ENCODE data around the gene AFF1. TPM values are rescaled to one million over a fixed set of nuclear protein-coding genes. Genes with fewer than 3 reads are reported as not detected.
A peak's percentile ranks its signal among the peaks of the same experiment; 100 is the strongest.

The AFF1 gene
- total RNA-seq, 1 experiment from 2014 or later, result 37.7 TPM

- Mint-ChIP-seq H3K4me3 (ENCODE audit: low read depth, unreplicated experiment) (no peak overlapping the region), H3K27me3 (ENCODE audit: unreplicated experiment) (no peaks in the 10 kb centered on the region), H3K27ac (ENCODE audit: unreplicated experiment) (no peak overlapping the region), H3K4me1 (ENCODE audit: low read depth, unreplicated experiment) (peaks cover 15% of the 10 kb centered on the region), H3K9me3 (ENCODE audit: low read depth, unreplicated experiment) (no peaks in the 10 kb centered on the region), H3K36me3 (ENCODE audit: insufficient read depth, unreplicated experiment) (peaks cover 20% of the 10 kb centered on the region)
- DNase-seq, result no peak
- TF ChIP-seq, protein P1, sequence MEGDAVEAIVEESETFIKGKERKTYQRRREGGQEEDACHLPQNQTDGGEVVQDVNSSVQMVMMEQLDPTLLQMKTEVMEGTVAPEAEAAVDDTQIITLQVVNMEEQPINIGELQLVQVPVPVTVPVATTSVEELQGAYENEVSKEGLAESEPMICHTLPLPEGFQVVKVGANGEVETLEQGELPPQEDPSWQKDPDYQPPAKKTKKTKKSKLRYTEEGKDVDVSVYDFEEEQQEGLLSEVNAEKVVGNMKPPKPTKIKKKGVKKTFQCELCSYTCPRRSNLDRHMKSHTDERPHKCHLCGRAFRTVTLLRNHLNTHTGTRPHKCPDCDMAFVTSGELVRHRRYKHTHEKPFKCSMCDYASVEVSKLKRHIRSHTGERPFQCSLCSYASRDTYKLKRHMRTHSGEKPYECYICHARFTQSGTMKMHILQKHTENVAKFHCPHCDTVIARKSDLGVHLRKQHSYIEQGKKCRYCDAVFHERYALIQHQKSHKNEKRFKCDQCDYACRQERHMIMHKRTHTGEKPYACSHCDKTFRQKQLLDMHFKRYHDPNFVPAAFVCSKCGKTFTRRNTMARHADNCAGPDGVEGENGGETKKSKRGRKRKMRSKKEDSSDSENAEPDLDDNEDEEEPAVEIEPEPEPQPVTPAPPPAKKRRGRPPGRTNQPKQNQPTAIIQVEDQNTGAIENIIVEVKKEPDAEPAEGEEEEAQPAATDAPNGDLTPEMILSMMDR (IDR thresholded peaks at IDR 0.05; ENCODE audit: unreplicated experiment), result no peak
- BruUV-seq (replicated peaks), result no TSS peak
- intact Hi-C loops (cut with micrococcal nuclease; ENCODE audit: unreplicated experiment), result no loop called here
- CTCF ChIA-PET, result no interaction called here
Measured at GRCh38 chr4:87002682-87003043, 67.9 kb downstream of the AFF1 start.

- CTCF ChIA-PET, result no interaction called here
- intact Hi-C loops (cut with micrococcal nuclease; ENCODE audit: unreplicated experiment), result no loop called here
- Mint-ChIP-seq H3K36me3 (ENCODE audit: insufficient read depth, unreplicated experiment) (peaks cover 24% of the 10 kb centered on the region), H3K4me1 (ENCODE audit: low read depth, unreplicated experiment) (peaks cover 21% of the 10 kb centered on the region), H3K27ac (ENCODE audit: unreplicated experiment) (no peak overlapping the region), H3K4me3 (ENCODE audit: low read depth, unreplicated experiment) (no peak overlapping the region), H3K27me3 (ENCODE audit: unreplicated experiment) (no peaks in the 10 kb centered on the region), H3K9me3 (ENCODE audit: low read depth, unreplicated experiment) (no peaks in the 10 kb centered on the region)
- no peak for DNase-seq
- BruUV-seq (replicated peaks), result no TSS peak
- TF ChIP-seq, protein P1 (IDR thresholded peaks at IDR 0.05; ENCODE audit: unreplicated experiment), result no peak
Measured at GRCh38 chr4:87003266-87003665, 68.5 kb downstream of the AFF1 start.

DNA sequence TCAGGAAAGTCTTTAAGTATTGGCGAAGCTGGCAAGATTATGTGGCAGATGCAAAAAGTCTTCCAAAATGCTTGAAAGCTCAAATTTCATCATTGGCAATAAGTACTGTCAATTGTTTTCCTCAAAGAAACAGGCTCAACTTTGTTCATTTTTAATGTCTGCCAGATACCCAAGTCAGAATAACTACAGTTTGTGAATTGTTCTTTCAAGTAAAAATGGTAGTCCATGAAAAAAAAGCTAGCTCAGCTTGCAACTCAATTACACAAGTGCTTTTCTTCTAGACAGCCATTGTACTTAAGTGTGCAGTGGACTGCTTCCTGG, 70.5 kb downstream of the AFF1 start:
- DNase-seq, result no peak
- no peak overlapping the region for H3K27ac Mint-ChIP-seq (ENCODE audit: unreplicated experiment)

GRCh38 chr4:87005690-87006425, 71.0 kb downstream of the AFF1 start:
- Mint-ChIP-seq H3K36me3 (ENCODE audit: insufficient read depth, unreplicated experiment) (peaks cover 24% of the 10 kb centered on the region), H3K4me1 (ENCODE audit: low read depth, unreplicated experiment) (peaks cover 18% of the 10 kb centered on the region), H3K4me3 (ENCODE audit: low read depth, unreplicated experiment) (peak overlapping the region; percentile 89), H3K9me3 (ENCODE audit: low read depth, unreplicated experiment) (no peaks in the 10 kb centered on the region), H3K27ac (ENCODE audit: unreplicated experiment) (peak overlapping the region; percentile 92), H3K27me3 (ENCODE audit: unreplicated experiment) (no peaks in the 10 kb centered on the region)
- CTCF ChIA-PET, result interaction anchor here (1.0 to 1.9 kb wide), 6 partner anchors 28 to 87 kb away, joined by 3 to 7 read pairs (median 5); partner anchors contain the start of gene AFF1
- TF ChIP-seq, protein P1 (IDR thresholded peaks at IDR 0.05; ENCODE audit: unreplicated experiment), result no peak
- BruUV-seq (replicated peaks), result TSS peak; percentile 94
- no peak for DNase-seq
- intact Hi-C loops (cut with micrococcal nuclease; ENCODE audit: unreplicated experiment), result loop anchor here (5.0 kb wide), 3 partner anchors 36 to 69 kb away; partner anchors contain the start of gene AFF1

More for the DNA sequence above, 70.5 kb downstream of the AFF1 start:
- no peaks in the 10 kb centered on the region for H3K27me3 Mint-ChIP-seq (ENCODE audit: unreplicated experiment)
- peaks cover 24% of the 10 kb centered on the region for H3K36me3 Mint-ChIP-seq (ENCODE audit: insufficient read depth, unreplicated experiment)
- intact Hi-C loops (cut with micrococcal nuclease; ENCODE audit: unreplicated experiment), result loop anchor here (5.0 kb wide), 3 partner anchors 37 to 68 kb away; partner anchors contain the start of gene AFF1
- TF ChIP-seq, protein P1 (IDR thresholded peaks at IDR 0.05; ENCODE audit: unreplicated experiment), result no peak
- peak overlapping the region; percentile 89 for H3K4me3 Mint-ChIP-seq (ENCODE audit: low read depth, unreplicated experiment)
- CTCF ChIA-PET, result interaction anchor here (1.4 kb wide), 1 partner anchor 83 kb away, joined by 4 read pairs; no protein-coding TSS in a partner anchor
- no peaks in the 10 kb centered on the region for H3K9me3 Mint-ChIP-seq (ENCODE audit: low read depth, unreplicated experiment)
- peaks cover 18% of the 10 kb centered on the region for H3K4me1 Mint-ChIP-seq (ENCODE audit: low read depth, unreplicated experiment)
- BruUV-seq (replicated peaks), result no TSS peak
